COR-L47 (cell line): ENCODE measurements around the gene CCDC138.
"Not testable (repeated sequence)": the region's sequence is repeated elsewhere in the genome, so short reads cannot be mapped to it uniquely, and the experiment has no call there.

Experiments used
- DNase-seq: peaks from one replicate; lab custom pipeline; 2025; lab: John Stamatoyannopoulos, UW

Gene CCDC138, protein sequence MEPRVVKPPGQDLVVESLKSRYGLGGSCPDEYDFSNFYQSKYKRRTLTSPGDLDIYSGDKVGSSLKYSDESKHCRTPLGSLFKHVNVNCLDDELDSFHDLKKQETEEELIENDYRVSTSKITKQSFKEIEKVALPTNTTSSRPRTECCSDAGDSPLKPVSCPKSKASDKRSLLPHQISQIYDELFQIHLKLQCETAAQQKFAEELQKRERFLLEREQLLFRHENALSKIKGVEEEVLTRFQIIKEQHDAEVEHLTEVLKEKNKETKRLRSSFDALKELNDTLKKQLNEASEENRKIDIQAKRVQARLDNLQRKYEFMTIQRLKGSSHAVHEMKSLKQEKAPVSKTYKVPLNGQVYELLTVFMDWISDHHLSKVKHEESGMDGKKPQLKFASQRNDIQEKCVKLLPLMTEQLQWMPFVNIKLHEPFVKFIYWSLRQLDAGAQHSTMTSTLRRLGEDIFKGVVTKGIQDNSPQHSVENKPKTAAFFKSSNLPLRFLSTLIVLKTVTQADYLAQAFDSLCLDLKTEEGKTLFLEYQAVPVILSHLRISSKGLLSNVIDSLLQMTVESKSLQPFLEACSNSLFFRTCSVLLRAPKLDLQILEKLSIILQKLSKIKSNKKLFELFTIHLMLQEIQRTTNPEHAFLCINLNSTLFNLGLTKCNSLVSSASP

DNA sequence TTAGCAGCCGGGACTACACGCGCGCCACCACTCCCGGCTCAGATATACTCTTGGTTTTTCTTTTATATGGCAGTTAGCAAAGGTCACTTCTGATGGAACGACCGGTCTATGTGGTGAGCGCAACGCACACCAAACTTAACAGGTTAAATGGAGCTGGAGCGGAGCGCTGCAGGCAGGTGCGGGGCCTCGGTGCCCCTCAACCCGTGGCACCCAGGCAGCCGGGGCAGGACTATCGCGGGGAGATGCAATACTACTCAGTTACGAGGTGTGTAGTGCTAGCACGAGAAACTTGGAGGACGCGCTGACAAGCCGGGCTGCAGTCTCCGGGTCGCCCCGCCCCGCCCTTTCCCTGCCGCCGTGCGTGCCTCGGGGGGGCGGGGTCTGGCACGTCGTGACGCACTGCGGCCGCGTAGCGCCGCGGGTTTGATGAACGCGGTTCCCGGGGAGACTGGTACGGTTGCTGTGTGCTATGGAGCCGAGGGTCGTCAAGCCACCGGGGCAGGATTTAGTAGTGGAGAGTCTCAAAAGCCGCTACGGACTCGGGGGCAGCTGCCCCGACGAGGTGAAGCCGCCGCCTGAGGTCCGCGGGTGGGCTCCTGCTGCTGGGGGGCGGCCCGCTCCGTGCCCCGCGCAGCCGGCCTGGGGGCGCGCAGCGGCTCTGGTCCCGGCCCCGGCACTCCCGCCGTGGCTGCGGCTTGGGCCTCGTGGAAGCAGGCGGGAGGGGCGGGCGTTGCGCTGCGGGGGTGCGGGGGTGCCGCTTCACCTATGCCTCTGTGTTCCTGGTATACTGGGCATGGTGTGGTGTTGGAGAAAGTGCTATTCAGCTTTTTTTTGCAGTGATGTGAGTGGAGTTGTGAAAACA is at the start of gene CCDC138:
TSS of gene CCDC138 (plus strand) at position 418 of the 862 bp plus-strand sequence. CDS start at position 470, 52 bp downstream.
- peak; percentile 90 for DNase-seq

GRCh38 chr2:108757973-108758372 is 28.6 kb upstream of the CCDC138 start:
- not testable (repeated sequence) for DNase-seq

DNA sequence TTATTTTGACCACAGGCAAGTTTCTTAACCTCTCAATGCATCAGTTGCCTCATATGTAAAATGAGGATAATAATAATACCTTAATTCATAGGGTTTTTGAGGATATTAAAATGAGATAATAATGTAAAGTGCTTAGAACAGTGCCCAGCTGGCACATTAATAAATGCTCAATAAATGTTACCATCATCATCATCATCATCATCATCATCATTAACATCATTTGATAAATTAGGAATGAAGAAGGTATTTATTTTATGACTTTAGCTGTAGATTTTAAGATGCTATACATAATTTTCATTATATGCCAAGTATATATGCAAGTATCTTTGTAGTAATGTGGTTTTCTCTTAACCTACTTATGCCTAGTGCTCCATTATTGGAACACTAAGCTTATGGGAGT is 24.0 kb upstream of the CCDC138 start:
- DNase-seq = not testable (repeated sequence)

DNA sequence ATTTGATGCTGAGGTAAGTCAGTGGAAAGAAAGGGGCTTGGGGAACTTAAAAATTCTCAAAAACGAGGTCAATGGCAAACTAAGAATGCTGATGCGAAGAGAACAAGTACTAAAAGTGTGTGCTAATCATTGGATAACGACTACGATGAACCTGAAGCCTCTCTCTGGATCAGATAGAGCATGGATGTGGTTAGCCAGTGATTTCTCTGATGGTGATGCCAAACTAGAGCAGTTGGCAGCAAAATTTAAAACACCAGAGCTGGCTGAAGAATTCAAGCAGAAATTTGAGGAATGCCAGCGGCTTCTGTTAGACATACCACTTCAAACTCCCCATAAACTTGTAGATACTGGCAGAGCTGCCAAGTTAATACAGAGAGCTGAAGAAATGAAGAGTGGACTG is 19.9 kb upstream of the CCDC138 start:
- DNase-seq = not testable (repeated sequence)

DNA sequence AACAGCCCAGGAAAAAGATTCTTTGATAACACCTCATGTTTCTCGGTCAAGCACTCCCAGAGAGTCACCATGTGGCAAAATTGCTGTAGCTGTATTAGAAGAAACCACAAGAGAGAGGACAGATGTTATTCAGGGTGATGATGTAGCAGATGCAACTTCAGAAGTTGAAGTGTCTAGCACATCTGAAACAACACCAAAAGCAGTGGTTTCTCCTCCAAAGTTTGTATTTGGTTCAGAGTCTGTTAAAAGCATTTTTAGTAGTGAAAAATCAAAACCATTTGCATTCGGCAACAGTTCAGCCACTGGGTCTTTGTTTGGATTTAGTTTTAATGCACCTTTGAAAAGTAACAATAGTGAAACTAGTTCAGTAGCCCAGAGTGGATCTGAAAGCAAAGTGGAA is 18.7 kb upstream of the CCDC138 start:
- DNase-seq = not testable (repeated sequence)

DNA sequence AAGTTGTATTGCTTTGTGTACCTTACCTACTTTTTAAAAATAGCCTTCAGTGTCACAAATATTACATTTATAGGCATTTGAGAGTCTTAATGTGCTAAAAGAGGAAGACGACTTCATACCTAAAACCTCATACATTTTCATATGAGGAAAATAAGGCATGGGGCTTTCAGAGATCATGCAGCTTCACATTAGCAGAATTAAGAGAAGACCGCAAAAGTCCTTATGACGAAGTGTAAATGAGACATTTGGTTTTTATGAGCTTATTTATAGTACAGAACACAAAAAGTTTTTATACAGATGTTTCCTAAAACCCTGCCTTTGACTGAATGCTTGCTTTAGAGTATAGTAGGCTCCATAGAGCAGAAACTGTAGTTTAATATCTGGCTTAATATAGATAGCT is 10.1 kb upstream of the CCDC138 start:
- no peak for DNase-seq

DNA sequence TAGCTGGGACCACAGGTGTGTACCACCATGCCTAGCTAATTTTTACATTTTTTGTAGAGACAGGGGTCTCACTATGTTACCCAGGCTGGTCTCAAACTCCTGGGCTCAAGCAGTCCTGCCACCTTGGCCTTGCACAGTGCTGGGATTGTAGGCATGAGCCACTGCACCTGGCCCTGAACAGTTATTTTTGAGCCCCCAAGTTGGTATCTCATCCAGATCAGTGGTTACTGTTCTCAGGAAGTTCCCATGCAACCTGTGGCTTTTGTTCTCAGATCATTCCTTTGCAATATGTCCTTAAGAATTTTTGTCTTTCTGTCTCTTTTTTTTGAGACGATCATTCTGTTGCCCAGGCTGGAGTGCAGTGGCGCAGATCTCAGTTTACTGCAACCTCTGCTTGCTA is 7.7 kb upstream of the CCDC138 start:
- no peak for DNase-seq

GRCh38 chr2:108786008-108786353 is 590 bp upstream of the CCDC138 start:
- no peak for DNase-seq

GRCh38 chr2:108787216-108787541 is 608 bp downstream of the CCDC138 start:
- no peak for DNase-seq

DNA sequence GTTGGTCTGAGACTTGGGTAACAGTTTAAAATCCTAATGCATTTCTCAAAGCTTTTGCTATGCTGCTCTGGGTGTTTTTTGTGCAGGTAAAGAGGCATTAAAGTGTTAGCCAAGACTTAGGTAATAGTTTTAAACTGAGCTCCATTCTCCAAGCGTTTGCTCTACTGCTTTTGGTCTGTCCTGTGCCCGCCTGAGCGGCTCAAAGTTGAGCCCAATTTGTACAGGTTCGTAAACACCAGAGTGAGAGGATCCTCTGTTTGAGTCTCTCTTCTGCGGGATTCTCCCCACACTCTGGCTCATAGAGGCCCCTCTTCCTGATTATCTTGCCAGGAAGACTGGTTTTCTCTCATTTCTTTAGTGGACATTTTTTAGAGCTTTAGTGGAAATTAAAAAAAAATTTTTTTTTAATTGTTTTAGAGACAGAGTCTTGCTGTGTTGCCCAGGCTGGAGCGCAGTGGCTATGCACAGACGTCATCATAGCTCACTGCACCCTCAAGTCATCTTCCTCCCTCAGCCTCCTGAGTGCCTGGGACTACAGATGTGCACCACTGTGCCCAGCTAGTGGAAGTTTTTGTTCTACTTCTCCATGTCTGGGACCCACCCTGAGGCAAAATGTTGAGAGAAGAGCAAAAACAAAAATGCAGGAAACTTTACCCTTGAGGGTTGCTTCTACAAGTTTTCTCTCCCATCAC is 16.6 kb downstream of the CCDC138 start:
- no peak for DNase-seq

- DNase-seq = no peak
Measured at GRCh38 chr2:108805032-108805431, 18.5 kb downstream of the CCDC138 start.

DNA sequence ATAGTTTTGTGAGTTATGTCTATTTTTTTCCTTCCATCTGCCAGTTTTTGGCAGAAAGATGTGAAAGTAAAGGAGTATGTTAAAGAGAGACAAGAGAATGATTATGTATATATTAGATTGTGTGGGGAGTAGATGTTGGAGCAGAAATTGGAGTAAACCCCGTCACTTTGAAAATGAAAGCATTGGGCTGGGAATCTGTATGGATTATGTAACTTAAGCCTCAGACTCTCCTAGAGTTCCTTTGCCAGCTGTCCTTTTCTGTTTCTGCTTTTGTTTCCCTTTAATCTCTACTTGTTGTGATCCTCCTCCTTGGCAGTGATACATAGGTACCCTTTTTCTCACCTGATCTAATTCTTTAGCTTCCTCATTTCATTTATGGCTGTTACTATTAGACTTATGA is 19.2 kb downstream of the CCDC138 start:
- DNase-seq = no peak

DNA sequence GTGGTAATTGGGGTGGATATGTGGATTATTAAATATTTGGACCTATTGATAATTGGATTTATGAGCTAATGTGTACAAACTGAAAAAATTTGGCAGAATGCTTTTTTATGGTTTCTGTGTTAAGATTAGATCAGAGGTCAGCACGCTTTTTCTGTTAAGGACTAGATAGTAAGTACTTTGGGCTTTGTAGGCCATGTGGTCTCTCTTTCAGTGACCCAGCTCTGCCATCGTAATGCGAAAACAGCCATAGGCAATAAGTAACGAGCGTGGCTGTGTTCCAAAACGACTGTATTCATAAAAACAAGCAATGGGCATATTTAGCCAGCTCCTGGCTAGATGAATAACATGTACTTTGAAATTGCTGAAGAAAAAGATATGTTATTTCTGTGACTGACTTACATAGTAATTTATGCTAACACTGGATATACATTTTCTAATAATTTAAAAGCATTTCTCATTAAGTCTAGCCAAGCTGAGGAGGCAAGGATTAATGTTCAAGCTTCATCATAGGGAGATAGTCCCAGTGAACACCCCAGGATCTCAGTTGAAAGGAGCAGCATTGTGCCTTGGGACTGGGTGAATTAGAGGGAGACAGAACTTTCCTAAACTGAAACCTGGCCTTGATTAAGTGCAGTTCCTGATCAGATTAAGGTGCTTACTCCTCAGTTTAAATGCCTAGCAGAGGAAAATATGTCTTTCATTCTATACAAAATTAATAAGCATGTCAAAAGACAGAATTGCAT is 20.0 kb downstream of the CCDC138 start:
- no peak for DNase-seq

GRCh38 chr2:108809936-108810335 is 23.4 kb downstream of the CCDC138 start:
- no peak for DNase-seq

DNA sequence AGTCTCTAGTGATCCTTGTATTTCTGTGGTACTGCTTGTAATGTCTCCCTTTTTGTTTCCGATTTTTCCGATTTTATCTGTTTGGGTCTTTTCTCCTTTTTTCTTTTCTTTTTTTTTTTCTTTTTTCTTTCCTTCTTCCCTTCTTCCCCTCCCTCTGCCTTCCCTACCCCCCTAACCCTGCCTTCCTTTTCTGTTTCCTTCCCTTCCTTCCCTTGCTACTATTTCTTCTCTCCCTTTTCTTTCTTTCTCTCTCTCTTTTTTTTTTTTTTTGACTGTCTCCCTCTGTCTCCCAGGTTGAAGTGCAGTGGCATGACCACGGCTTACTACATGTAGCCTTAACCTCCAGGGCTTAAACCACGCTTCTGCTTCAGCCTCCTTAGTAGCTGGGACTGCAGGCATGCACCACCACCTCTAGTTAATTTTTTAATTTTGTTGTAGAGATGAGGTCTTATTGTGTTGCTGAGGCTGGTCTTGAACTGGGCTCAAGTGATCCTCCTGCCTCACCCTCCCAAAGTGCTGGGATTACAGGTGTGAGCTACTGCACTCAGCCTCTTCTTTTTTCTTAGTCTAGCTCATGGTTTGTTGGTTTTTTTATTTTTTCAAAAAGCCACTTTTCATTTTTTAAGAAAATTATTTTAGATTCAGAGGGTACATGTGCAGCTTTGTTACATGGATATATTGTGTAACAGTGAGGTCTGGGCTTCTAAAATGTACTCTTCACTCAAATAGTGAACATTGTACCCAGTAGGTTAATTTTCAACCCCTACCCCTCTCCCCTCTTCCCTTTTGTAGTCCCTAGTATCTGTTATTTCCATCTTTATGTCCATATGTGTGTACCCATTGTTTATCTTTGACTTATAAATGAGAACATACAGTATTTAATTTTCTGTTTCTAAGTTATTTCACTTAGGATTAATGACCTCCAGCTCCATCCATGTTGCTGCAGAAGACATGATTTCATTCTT is 24.7 kb downstream of the CCDC138 start:
- DNase-seq = no peak

- DNase-seq = no peak
Measured at GRCh38 chr2:108813732-108814131, 27.2 kb downstream of the CCDC138 start.

DNA sequence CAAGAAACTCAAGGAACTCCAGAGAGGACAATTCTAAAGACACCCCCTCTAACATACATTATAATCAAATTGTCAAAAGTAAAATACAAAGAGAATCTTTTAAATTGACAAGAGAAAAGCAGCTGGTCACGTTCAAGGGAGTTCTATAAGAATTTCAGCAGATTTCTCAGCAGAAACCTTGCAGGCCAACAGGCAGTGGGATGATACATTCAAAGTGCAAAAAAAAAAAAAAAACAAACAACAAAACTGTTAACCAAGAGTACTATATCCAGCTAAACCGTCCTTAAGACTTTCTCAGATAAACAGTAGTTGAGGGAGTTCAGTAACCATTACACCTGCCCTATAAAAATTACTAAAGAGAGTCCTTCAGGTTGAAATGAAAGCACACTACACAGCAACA is 33.9 kb downstream of the CCDC138 start:
- DNase-seq = no peak

- DNase-seq = peak; percentile 8
Measured at GRCh38 chr2:108823286-108823685, 36.7 kb downstream of the CCDC138 start.

DNA sequence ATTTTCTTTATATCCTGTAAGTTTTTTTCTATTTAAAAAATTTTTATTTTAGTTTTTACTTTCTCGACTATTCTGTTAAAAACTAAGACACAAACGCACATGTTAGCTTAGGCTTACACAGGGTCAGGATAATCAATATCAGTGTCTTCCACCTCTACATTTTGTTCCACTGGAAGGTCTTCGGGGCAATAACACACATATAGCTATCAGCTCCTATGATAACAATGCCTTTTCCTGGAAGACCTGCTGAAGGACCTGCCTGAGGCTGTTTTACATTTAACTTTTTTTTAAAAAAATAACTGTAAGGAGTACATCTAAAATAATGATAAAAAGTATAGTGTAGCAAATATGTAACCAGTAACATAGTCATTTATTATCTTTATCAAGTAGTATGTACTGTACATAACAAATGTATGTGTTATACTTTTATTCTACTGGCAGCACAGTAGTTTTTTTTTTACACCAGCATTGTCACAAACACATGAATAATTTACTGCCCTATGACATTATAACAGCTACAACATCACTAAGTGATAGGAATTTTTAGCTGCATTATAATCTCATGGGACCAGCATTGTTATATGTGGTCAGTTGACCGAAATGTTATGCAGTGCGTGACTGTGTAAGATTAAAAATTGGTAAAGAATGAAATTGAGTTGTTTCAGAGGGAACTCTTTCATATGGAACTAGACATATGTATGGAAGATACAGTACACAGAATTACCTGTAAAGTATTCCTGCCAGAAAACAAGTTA is 37.9 kb downstream of the CCDC138 start:
- DNase-seq = no peak

GRCh38 chr2:108825254-108825653 is 38.7 kb downstream of the CCDC138 start:
- no peak for DNase-seq
